Astrocyte (in vitro differentiated cells and primary cell): ENCODE data around the gene H1-8. TPM values are rescaled to one million over a fixed set of nuclear protein-coding genes. Genes with fewer than 3 reads are reported as not detected.

ENCODE experiments used
- DNase-seq: peaks from one replicate; pipeline ENCODE4 v3.0.0-alpha.2; 2010; ENCODE audit warnings: low read depth
- FAIRE-seq: peaks from 2 replicates; lab custom pipeline; 2011; peaks lifted over from hg19 to GRCh38; lab: Jason Lieb, UNC
- H2AFZ ChIP-seq: 2 replicates; pipeline ENCODE4 v1.6.0; 2012; ENCODE audit warnings: low read depth, low read length, inconsistent platforms
- H3K27ac ChIP-seq: 2 replicates; pipeline ENCODE4 v1.5.1; 2011; ENCODE audit warnings: low read depth, low read length, inconsistent platforms
- H3K27me3 ChIP-seq: 2 replicates; pipeline ENCODE4 v1.6.0; 2011; ENCODE audit warnings: low read length, inconsistent platforms; ENCODE audit not compliant: insufficient read depth
- H3K36me3 ChIP-seq: 2 replicates; pipeline ENCODE4 v1.5.1; 2011; ENCODE audit warnings: low read length, inconsistent platforms; ENCODE audit not compliant: insufficient read depth
- H3K4me1 ChIP-seq: 2 replicates; pipeline ENCODE4 v1.5.1; 2011; ENCODE audit warnings: low read length, inconsistent platforms; ENCODE audit not compliant: insufficient read depth
- H3K4me2 ChIP-seq: 2 replicates; pipeline ENCODE4 v1.6.0; 2012; ENCODE audit warnings: low read length, inconsistent platforms
- H3K4me3 ChIP-seq: 2 replicates; pipeline ENCODE4 v1.5.1; 2011; ENCODE audit warnings: low read depth, mild to moderate bottlenecking, low read length, inconsistent platforms; ENCODE audit not compliant: insufficient read depth
- H3K79me2 ChIP-seq: 2 replicates; pipeline ENCODE4 v1.6.0; 2012; ENCODE audit warnings: mild to moderate bottlenecking, low read length, inconsistent platforms; ENCODE audit not compliant: insufficient read depth
- H3K9ac ChIP-seq: 2 replicates; pipeline ENCODE4 v1.6.0; 2012; ENCODE audit warnings: mild to moderate bottlenecking, low read length, inconsistent platforms
- H3K9me3 ChIP-seq: 2 replicates; pipeline ENCODE4 v1.5.1; 2012; ENCODE audit warnings: low read depth, mild to moderate bottlenecking, low read length, inconsistent platforms; ENCODE audit not compliant: insufficient read depth
- H4K20me1 ChIP-seq: 2 replicates; pipeline ENCODE4 v1.6.0; 2012; ENCODE audit warnings: low read length, inconsistent platforms; ENCODE audit not compliant: insufficient read depth
- H3K27ac Mint-ChIP-seq: one replicate; pipeline ENCODE4 v1.8.0; 2021; ENCODE audit warnings: mild to moderate bottlenecking, mixed read lengths; ENCODE audit not compliant: unreplicated experiment
- H3K27me3 Mint-ChIP-seq: one replicate; pipeline ENCODE4 v1.8.0; 2021; ENCODE audit warnings: low read depth, mixed read lengths; ENCODE audit not compliant: unreplicated experiment
- H3K36me3 Mint-ChIP-seq: one replicate; pipeline ENCODE4 v1.8.0; 2021; ENCODE audit warnings: low read depth, mixed read lengths; ENCODE audit not compliant: unreplicated experiment
- H3K4me1 Mint-ChIP-seq: one replicate; pipeline ENCODE4 v1.8.0; 2021; ENCODE audit warnings: low read depth, mixed read lengths; ENCODE audit not compliant: unreplicated experiment
- H3K4me3 Mint-ChIP-seq: one replicate; pipeline ENCODE4 v1.8.0; 2021; ENCODE audit warnings: mild to moderate bottlenecking, moderate library complexity, mixed read lengths; ENCODE audit not compliant: unreplicated experiment
- H3K9me3 Mint-ChIP-seq: one replicate; pipeline ENCODE4 v1.8.0; 2021; ENCODE audit warnings: mild to moderate bottlenecking, mixed read lengths; ENCODE audit not compliant: unreplicated experiment
- EZH2 ChIP-seq: IDR thresholded peaks from 2 replicates; pipeline ENCODE4 v1.6.1; 2012; ENCODE audit warnings: mild to moderate bottlenecking, low read length, inconsistent platforms; ENCODE audit not compliant: insufficient read depth
- total RNA-seq: library from RNA; stranded (reverse); gene quantifications from 2 replicates; pipeline ENCODE4 v1.2.1, GENCODE V29; 2021
- TF ChIP-seq, protein P1 (sequence below): IDR thresholded peaks from 2 replicates; pipeline ENCODE4 v1.5.1; 2011; ENCODE audit warnings: low read depth, mild to moderate bottlenecking, inconsistent platforms, low read length, moderate library complexity; ENCODE audit not compliant: insufficient read depth

Gene H1-8
- total RNA-seq, 1 donor from 2014 or later = not detected

DNA sequence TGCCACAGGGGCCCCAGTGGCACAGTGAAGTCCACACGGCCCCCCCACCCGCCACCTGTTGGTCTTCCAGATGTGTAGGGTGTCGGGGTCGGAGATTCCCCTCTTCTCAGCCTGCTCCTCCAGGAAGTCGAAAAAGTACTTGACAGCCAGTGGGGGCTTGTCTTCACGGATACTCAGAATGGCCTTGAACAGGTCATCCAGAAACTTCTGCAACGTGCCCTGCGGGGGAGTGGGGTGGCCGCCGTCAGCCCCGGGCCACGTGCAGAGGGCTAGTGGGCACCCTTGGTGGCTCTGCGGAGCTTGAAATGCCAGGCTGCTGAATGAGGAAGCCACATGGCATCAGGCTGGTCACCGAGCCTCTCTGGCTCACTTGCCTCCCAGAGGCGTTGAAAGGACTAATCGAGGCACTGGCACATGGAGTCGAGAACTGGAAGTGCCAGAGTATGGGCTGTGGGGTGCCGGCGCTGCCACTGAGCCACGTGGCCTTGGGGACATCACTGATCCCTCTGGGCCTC is 16.6 kb downstream of the H1-8 start:
- H3K27me3 Mint-ChIP-seq = no peaks in the 10 kb centered on the region
- H3K4me3 ChIP-seq = no peak overlapping the region
- H3K79me2 ChIP-seq = no peaks in the 10 kb centered on the region
- H3K27me3 ChIP-seq = no peaks in the 10 kb centered on the region
- DNase-seq (no peak), FAIRE-seq (no peak)
- peaks cover 34% of the 10 kb centered on the region for H3K4me1 Mint-ChIP-seq
- H3K36me3 ChIP-seq = no peaks in the 10 kb centered on the region
- H3K4me1 ChIP-seq = peaks cover 40% of the 10 kb centered on the region
- peaks cover 22% of the 10 kb centered on the region for H3K36me3 Mint-ChIP-seq
- H3K4me3 Mint-ChIP-seq = no peak overlapping the region
- H3K9me3 Mint-ChIP-seq = no peaks in the 10 kb centered on the region
- H3K27ac ChIP-seq = no peak overlapping the region
- H3K9me3 ChIP-seq = no peaks in the 10 kb centered on the region
- no peak for TF ChIP-seq EZH2
- TF ChIP-seq, protein P1, sequence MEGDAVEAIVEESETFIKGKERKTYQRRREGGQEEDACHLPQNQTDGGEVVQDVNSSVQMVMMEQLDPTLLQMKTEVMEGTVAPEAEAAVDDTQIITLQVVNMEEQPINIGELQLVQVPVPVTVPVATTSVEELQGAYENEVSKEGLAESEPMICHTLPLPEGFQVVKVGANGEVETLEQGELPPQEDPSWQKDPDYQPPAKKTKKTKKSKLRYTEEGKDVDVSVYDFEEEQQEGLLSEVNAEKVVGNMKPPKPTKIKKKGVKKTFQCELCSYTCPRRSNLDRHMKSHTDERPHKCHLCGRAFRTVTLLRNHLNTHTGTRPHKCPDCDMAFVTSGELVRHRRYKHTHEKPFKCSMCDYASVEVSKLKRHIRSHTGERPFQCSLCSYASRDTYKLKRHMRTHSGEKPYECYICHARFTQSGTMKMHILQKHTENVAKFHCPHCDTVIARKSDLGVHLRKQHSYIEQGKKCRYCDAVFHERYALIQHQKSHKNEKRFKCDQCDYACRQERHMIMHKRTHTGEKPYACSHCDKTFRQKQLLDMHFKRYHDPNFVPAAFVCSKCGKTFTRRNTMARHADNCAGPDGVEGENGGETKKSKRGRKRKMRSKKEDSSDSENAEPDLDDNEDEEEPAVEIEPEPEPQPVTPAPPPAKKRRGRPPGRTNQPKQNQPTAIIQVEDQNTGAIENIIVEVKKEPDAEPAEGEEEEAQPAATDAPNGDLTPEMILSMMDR = no peak
- H3K27ac Mint-ChIP-seq = no peak overlapping the region
- H4K20me1 ChIP-seq = no peaks in the 10 kb centered on the region
- H2AFZ ChIP-seq = no peak overlapping the region
- no peak overlapping the region for H3K9ac ChIP-seq
- H3K4me2 ChIP-seq = no peak overlapping the region

DNA sequence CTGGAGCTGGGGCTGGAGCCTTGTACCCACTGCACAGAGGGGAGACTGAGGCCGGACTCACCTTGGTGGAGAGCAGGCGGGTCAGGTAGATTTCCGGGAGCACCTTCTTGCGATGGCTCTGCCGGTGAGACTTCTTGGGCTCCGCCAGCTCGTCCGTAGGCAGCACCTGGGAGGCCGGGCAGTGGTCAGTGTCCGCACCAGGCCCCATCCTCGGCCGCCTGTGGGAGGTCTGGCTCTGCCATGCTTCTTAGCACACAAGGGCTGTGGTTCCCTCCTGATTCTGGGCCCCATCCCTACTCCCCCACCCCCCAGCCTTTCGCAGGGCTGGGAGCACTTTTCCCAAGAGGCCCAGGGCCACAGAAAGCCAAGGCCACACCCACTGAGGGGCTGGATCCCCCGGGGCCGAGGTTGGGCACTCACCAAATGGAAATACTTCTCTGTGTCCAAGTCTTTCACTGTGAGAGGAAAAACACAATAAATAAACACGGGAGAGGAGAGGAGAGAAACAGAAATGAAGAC is 17.4 kb downstream of the H1-8 start:
- Mint-ChIP-seq H3K9me3 (no peaks in the 10 kb centered on the region), H3K4me3 (peak overlapping the region; percentile 5), H3K4me1 (peaks cover 28% of the 10 kb centered on the region), H3K36me3 (peaks cover 25% of the 10 kb centered on the region), H3K27me3 (no peaks in the 10 kb centered on the region), H3K27ac (peak overlapping the region; percentile 55)
- DNase-seq (no peak), FAIRE-seq (no peak)
- TF ChIP-seq, protein P1 = no peak
- no peak overlapping the region for H3K4me3 ChIP-seq
- no peaks in the 10 kb centered on the region for H3K27me3 ChIP-seq
- no peaks in the 10 kb centered on the region for H3K79me2 ChIP-seq
- H3K9ac ChIP-seq = peak overlapping the region; percentile 58
- no peaks in the 10 kb centered on the region for H3K9me3 ChIP-seq
- H2AFZ ChIP-seq = peak overlapping the region; percentile 71
- H3K4me2 ChIP-seq = peak overlapping the region; percentile 64
- H4K20me1 ChIP-seq = no peaks in the 10 kb centered on the region
- no peaks in the 10 kb centered on the region for H3K36me3 ChIP-seq
- H3K4me1 ChIP-seq = peaks cover 40% of the 10 kb centered on the region
- no peak overlapping the region for H3K27ac ChIP-seq

DNA sequence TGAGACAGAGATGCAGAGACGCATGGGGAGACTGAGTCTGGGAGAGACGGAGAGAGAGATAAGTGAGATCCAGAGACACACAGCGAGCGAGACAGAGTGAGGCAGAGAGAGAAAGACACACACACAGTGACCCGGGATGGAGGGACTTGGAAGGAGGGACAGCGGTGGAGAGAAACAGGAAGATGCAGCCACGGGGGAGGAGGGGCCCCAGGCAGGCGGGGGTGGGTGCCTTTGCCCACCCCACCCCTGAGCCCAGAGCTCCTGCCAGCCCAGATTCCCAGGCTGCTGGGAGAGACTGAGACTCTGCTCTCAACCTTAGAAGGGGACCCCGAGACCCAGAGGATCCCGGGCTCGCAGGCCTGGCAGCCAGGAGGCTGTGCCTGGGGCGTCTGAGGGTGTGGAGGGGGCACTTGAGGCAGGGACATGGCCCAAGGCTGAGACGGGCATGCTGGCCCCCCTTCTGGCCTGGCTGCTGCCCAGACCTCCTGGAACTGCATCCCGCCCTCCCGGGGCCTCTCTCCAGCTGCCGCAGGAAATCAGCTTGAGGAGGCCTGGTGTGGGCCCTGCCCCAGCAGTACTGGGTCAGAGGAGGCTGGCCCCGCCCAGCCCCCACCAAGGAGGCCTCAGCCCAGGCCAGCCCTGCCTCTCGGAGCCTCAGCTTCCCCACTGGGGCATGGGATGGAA is 18.1 kb downstream of the H1-8 start:
- peak overlapping the region; percentile 58 for H3K9ac ChIP-seq
- Mint-ChIP-seq H3K4me1 (peaks cover 28% of the 10 kb centered on the region), H3K4me3 (peak overlapping the region; percentile 5), H3K27me3 (no peaks in the 10 kb centered on the region), H3K36me3 (peaks cover 19% of the 10 kb centered on the region), H3K9me3 (no peaks in the 10 kb centered on the region), H3K27ac (peak overlapping the region; percentile 55)
- H3K27me3 ChIP-seq = no peaks in the 10 kb centered on the region
- H3K4me3 ChIP-seq = no peak overlapping the region
- DNase-seq (peak; percentile 58), FAIRE-seq (no peak)
- H3K4me2 ChIP-seq = peak overlapping the region; percentile 64
- peak overlapping the region; percentile 34 for H3K27ac ChIP-seq
- peak overlapping the region; percentile 71 for H2AFZ ChIP-seq
- no peaks in the 10 kb centered on the region for H3K9me3 ChIP-seq
- H4K20me1 ChIP-seq = no peaks in the 10 kb centered on the region
- H3K79me2 ChIP-seq = no peaks in the 10 kb centered on the region
- no peak for TF ChIP-seq EZH2
- peaks cover 40% of the 10 kb centered on the region for H3K4me1 ChIP-seq
- no peaks in the 10 kb centered on the region for H3K36me3 ChIP-seq
